Osteocyte (in vitro differentiated cells): ENCODE data around the gene IMP3. TPM values are rescaled to one million over a fixed set of nuclear protein-coding genes. Genes with fewer than 3 reads are reported as not detected.

ENCODE experiments used
- DNase-seq: peaks from one replicate; pipeline ENCODE4 v3.0.0; 2021; ENCODE audit warnings: mixed read lengths; ENCODE audit not compliant: unreplicated experiment; ENCODE audit errors: extremely low spot score
- H3K27ac Mint-ChIP-seq: one replicate; pipeline ENCODE4 v1.8.0; 2021; ENCODE audit warnings: mild to moderate bottlenecking, mixed read lengths; ENCODE audit not compliant: unreplicated experiment
- H3K27me3 Mint-ChIP-seq: one replicate; pipeline ENCODE4 v1.8.0; 2021; ENCODE audit warnings: mixed read lengths; ENCODE audit not compliant: unreplicated experiment
- H3K36me3 Mint-ChIP-seq: one replicate; pipeline ENCODE4 v1.8.0; 2021; ENCODE audit warnings: mixed read lengths; ENCODE audit not compliant: unreplicated experiment
- H3K4me1 Mint-ChIP-seq: one replicate; pipeline ENCODE4 v1.8.0; 2021; ENCODE audit warnings: mixed read lengths; ENCODE audit not compliant: unreplicated experiment
- H3K4me3 Mint-ChIP-seq: one replicate; pipeline ENCODE4 v1.8.0; 2021; ENCODE audit warnings: mild to moderate bottlenecking, moderate library complexity, mixed read lengths; ENCODE audit not compliant: unreplicated experiment
- H3K9me3 Mint-ChIP-seq: one replicate; pipeline ENCODE4 v1.8.0; 2021; ENCODE audit warnings: mixed read lengths; ENCODE audit not compliant: unreplicated experiment
- CTCF ChIP-seq: fragments of 200-600 bp; sonication (generic); IDR thresholded peaks from 2 replicates; pipeline ENCODE4 v1.5.0; 2021; ENCODE audit warnings: antibody characterized with exemption, mild to moderate bottlenecking, moderate library complexity
- total RNA-seq: library from RNA; stranded (reverse); gene quantifications from 2 replicates; pipeline ENCODE4 v1.2.1, GENCODE V29; 2021

Gene IMP3
- total RNA-seq, 1 donor from 2014 or later, result 31.9 TPM

- Mint-ChIP-seq H3K27ac (peak overlapping the region; percentile 66), H3K36me3 (no peaks in the 10 kb centered on the region), H3K4me1 (peaks cover 65% of the 10 kb centered on the region), H3K9me3 (no peaks in the 10 kb centered on the region), H3K27me3 (no peaks in the 10 kb centered on the region), H3K4me3 (no peak overlapping the region)
- TF ChIP-seq CTCF, result no peak
- no peak for DNase-seq
These were observed 29.8 kb upstream of the IMP3 start for GRCh38 chr15:75669879-75670212.

DNA sequence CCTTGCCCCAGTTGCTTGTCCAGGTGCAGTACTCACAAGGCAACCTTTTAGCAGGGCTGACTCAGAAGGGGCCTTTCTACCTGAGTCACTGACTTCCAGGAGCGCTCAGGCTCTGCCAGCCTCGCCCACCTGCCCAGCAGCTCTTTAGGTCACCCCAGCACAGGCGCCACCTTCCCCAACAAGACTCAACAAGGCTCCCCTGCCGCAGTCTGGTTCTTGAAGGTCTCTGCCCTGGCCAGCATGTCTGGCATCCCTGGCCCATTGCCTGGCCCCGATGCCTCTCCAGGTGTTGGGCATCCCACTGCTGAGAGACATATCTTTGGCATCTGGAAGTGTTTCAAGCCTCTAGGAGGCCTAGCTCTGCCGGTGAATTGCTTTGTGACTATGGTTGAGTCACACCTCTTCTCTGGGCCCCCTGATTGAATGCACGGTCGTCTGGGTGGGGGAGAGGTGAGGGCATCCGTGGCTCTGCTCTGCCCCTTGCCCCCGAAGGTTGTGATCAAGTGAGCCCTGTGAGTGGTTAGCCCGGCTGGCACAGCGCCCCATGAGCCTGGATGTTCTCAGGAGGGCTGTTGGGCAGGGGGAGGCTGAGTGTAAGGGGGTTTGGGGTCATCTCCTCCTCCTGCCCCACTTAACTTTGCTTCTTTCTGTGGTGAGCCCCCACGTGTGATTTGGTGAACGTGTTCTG lies 29.3 kb upstream of the IMP3 start:
- no peaks in the 10 kb centered on the region for H3K36me3 Mint-ChIP-seq
- H3K4me3 Mint-ChIP-seq, result no peak overlapping the region
- peak overlapping the region; percentile 57 for H3K27ac Mint-ChIP-seq
- no peaks in the 10 kb centered on the region for H3K27me3 Mint-ChIP-seq
- peaks cover 62% of the 10 kb centered on the region for H3K4me1 Mint-ChIP-seq
- H3K9me3 Mint-ChIP-seq, result no peaks in the 10 kb centered on the region
- DNase-seq, result no peak
- TF ChIP-seq CTCF, result no peak

- TF ChIP-seq CTCF, result no peak
- Mint-ChIP-seq H3K36me3 (no peaks in the 10 kb centered on the region), H3K4me1 (peaks cover 45% of the 10 kb centered on the region), H3K4me3 (no peak overlapping the region), H3K9me3 (no peaks in the 10 kb centered on the region), H3K27ac (peak overlapping the region; percentile 100), H3K27me3 (no peaks in the 10 kb centered on the region)
- peak; percentile 91 for DNase-seq
These were observed 26.9 kb upstream of the IMP3 start for GRCh38 chr15:75666823-75667501.

- no peak for TF ChIP-seq CTCF
- no peak for DNase-seq
- no peaks in the 10 kb centered on the region for H3K9me3 Mint-ChIP-seq
- peak overlapping the region; percentile 58 for H3K27ac Mint-ChIP-seq
- peaks cover 5% of the 10 kb centered on the region for H3K36me3 Mint-ChIP-seq
- H3K4me1 Mint-ChIP-seq, result peaks cover 58% of the 10 kb centered on the region
- no peaks in the 10 kb centered on the region for H3K27me3 Mint-ChIP-seq
- no peak overlapping the region for H3K4me3 Mint-ChIP-seq
These were observed 24.0 kb upstream of the IMP3 start for GRCh38 chr15:75663931-75664421.

DNA sequence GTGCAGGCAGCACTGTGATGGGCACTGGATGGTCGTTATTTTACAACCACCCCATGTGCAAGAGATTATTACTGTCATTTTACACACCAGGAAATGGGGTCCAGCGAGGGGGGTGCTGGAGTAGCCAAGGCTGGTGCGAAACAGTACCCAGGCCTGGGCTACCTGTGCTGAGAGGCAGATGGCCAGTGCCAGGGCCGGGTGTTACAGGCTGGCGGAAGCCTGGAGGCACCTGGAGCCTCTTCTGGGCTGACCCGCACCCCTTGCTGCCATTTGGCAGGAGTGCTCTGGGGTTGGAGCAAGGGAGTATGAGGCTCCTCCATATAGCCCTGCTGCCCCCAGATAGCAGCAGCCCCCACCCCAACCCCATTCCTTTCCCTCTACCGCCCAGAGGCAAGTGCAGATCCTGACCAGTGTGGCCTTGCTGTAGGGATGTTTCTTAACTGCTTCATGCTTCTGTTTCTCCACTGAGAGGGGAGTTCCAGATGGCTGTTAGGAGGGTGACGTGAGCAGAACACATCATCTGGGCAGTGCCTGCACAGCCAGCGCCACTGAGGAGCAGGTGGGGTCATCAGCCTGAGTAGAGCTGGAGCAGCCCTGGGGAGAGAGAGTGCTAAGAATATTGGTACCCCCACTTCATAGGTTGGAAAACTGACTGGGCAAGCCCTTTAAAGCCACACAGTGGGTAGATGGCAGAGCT lies 22.9 kb upstream of the IMP3 start:
- Mint-ChIP-seq H3K4me1 (peaks cover 54% of the 10 kb centered on the region), H3K27me3 (no peaks in the 10 kb centered on the region), H3K9me3 (no peaks in the 10 kb centered on the region), H3K27ac (peak overlapping the region; percentile 66), H3K36me3 (peaks cover 10% of the 10 kb centered on the region), H3K4me3 (no peak overlapping the region)
- TF ChIP-seq CTCF, result no peak
- no peak for DNase-seq
